Neutrophil (primary cell): ENCODE results near the gene SLC27A1.

Source experiments
- H3K27ac ChIP-seq: fragments of 200-600 bp; sonication (generic); 2 replicates; pipeline ENCODE4 v1.5.1; 2016; ENCODE audit warnings: mild to moderate bottlenecking, moderate library complexity
- H3K27me3 ChIP-seq: fragments of 200-600 bp; sonication (generic); 2 replicates; pipeline ENCODE4 v1.6.0; 2016; ENCODE audit warnings: mild to moderate bottlenecking
- H3K36me3 ChIP-seq: fragments of 200-600 bp; sonication (generic); 2 replicates; pipeline ENCODE4 v1.5.1; 2017
- H3K4me1 ChIP-seq, 2 experiments: fragments of 200-600 bp in 1 of 2; sonication (generic) in 1 of 2; 1 replicate in 1 of 2; 2 replicates in 1 of 2; pipeline versions ENCODE4 v1.5.1 to v1.6.1; 2013 to 2016; ENCODE audit warnings: low read depth in 1 of 2, low read length in 1 of 2, mild to moderate bottlenecking in 1 of 2, moderate library complexity in 1 of 2; ENCODE audit not compliant: control insufficient read depth in 1 of 2, insufficient read depth in 1 of 2
- H3K4me3 ChIP-seq, 2 experiments: fragments of 200-600 bp in 1 of 2; sonication (generic) in 1 of 2; 1 replicate in 1 of 2; 2 replicates in 1 of 2; pipeline ENCODE4 v1.5.1; 2013 to 2016; ENCODE audit warnings: low read depth in 1 of 2, low read length in 1 of 2, mild to moderate bottlenecking in 1 of 2, moderate library complexity in 1 of 2
- H3K9me3 ChIP-seq: fragments of 200-600 bp; sonication (generic); 2 replicates; pipeline ENCODE4 v1.5.1; 2016
- CTCF ChIP-seq: fragments of 200-600 bp; sonication (generic); IDR thresholded peaks from 2 replicates; pipeline ENCODE4 v1.5.1; 2016; ENCODE audit warnings: antibody characterized with exemption

SLC27A1 gene

GRCh38 chr19:17454576-17455071 lies 15.7 kb upstream of the SLC27A1 start:
- no peak overlapping the region for H3K4me3 ChIP-seq
- peaks cover 84% of the 10 kb centered on the region for H3K27me3 ChIP-seq

GRCh38 chr19:17455308-17456123 lies 14.8 kb upstream of the SLC27A1 start:
- no peak overlapping the region for H3K27ac ChIP-seq
- H3K27me3 ChIP-seq, result peaks cover 81% of the 10 kb centered on the region
- H3K9me3 ChIP-seq, result no peaks in the 10 kb centered on the region
- H3K4me1 ChIP-seq, result no peaks in the 10 kb centered on the region
- no peaks in the 10 kb centered on the region for H3K36me3 ChIP-seq
- no peak for TF ChIP-seq CTCF
- no peak overlapping the region for H3K4me3 ChIP-seq

More at GRCh38 chr19:17454576-17455071, 15.7 kb upstream of the SLC27A1 start:
- H3K27ac ChIP-seq, result no peak overlapping the region
- H3K9me3 ChIP-seq, result no peaks in the 10 kb centered on the region
- no peak for TF ChIP-seq CTCF
- H3K4me1 ChIP-seq, result no peaks in the 10 kb centered on the region
- no peaks in the 10 kb centered on the region for H3K36me3 ChIP-seq

GRCh38 chr19:17456127-17456526 lies 14.2 kb upstream of the SLC27A1 start:
- Histone ChIP-seq H3K27ac (no peak overlapping the region), H3K4me1 (no peaks in the 10 kb centered on the region), H3K27me3 (peaks cover 78% of the 10 kb centered on the region), H3K9me3 (no peaks in the 10 kb centered on the region), H3K4me3 (no peak overlapping the region), H3K36me3 (no peaks in the 10 kb centered on the region)
- no peak for TF ChIP-seq CTCF

DNA sequence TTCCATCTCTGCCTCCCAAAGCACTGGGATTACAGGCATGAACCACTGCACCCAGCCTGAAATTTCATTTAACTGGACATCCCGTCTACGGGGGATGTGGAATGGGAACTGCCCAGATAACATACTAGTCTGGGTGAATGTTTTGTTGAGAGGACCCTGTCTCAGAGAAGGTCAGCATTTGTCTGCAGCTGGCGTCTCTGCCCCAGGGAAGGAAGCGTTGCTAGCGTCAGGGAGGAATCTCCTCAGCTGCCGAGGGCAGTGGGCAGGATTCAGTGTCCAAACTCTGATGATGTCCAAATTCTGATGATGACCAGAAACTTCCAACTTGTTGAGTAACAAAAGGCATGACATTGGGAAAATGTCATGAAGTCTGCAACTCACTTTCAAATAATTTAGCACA lies 12.7 kb upstream of the SLC27A1 start:
- TF ChIP-seq CTCF, result no peak

DNA sequence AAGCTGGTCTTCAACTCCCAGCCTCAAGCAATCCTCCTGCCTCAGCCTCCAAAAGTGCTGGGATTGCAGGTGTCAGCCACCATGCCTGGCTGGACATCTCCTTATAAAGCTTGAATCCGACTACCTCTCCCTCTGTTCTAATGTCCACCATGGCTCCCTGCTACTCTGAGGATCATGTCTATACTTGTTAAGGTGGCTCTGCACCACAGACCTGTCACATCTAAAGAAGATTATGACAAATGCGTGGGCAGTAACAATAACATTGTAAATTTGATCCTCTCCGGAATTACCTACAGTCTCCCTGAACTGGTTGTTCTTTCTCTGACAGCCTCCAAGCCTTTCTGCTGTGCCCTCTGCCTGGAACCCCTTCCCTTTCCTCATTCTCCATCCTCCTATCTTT lies 11.4 kb upstream of the SLC27A1 start:
- H3K9me3 ChIP-seq, result no peaks in the 10 kb centered on the region
- no peak overlapping the region for H3K27ac ChIP-seq
- H3K4me1 ChIP-seq, result no peaks in the 10 kb centered on the region
- H3K4me3 ChIP-seq, result no peak overlapping the region
- no peaks in the 10 kb centered on the region for H3K36me3 ChIP-seq
- peaks cover 56% of the 10 kb centered on the region for H3K27me3 ChIP-seq
- TF ChIP-seq CTCF, result no peak

More for the DNA sequence above, 12.7 kb upstream of the SLC27A1 start:
- no peaks in the 10 kb centered on the region for H3K4me1 ChIP-seq
- peaks cover 64% of the 10 kb centered on the region for H3K27me3 ChIP-seq
- H3K4me3 ChIP-seq, result no peak overlapping the region
- H3K27ac ChIP-seq, result no peak overlapping the region
- H3K36me3 ChIP-seq, result no peaks in the 10 kb centered on the region
- H3K9me3 ChIP-seq, result no peaks in the 10 kb centered on the region
